Left hindlimb (tissue), 1 donor: ENCODE results near the gene NUDT16.

Experiments
- DNase-seq: peaks from one replicate; pipeline ENCODE4 v3.0.0-alpha.2; 2018

Gene NUDT16

GRCh38 chr3:131386429-131387165, 5.0 kb downstream of the NUDT16 start:
- DNase-seq = peak; percentile 57

GRCh38 chr3:131387796-131388489, 6.4 kb downstream of the NUDT16 start:
- no peak for DNase-seq

- DNase-seq = no peak
Measured at GRCh38 chr3:131388490-131388799, 6.9 kb downstream of the NUDT16 start.

GRCh38 chr3:131390331-131390730, 8.8 kb downstream of the NUDT16 start:
- DNase-seq = no peak

- DNase-seq = no peak
Measured at GRCh38 chr3:131393051-131393450, 11.5 kb downstream of the NUDT16 start.

GRCh38 chr3:131393868-131394267, 12.3 kb downstream of the NUDT16 start:
- no peak for DNase-seq

- DNase-seq = no peak
Measured at GRCh38 chr3:131394400-131394799, 12.8 kb downstream of the NUDT16 start.

GRCh38 chr3:131396170-131396569, 14.6 kb downstream of the NUDT16 start:
- DNase-seq = peak; percentile 58

GRCh38 chr3:131397889-131398288, 16.3 kb downstream of the NUDT16 start:
- no peak for DNase-seq

- DNase-seq = no peak
Measured at GRCh38 chr3:131401978-131402377, 20.4 kb downstream of the NUDT16 start.

GRCh38 chr3:131402391-131403039, 20.9 kb downstream of the NUDT16 start:
- DNase-seq = no peak

GRCh38 chr3:131403216-131403895, 21.8 kb downstream of the NUDT16 start:
- no peak for DNase-seq

- no peak for DNase-seq
Measured at GRCh38 chr3:131405411-131405810, 23.8 kb downstream of the NUDT16 start.

- no peak for DNase-seq
Measured at GRCh38 chr3:131406274-131406673, 24.7 kb downstream of the NUDT16 start.

- DNase-seq = no peak
Measured at GRCh38 chr3:131417751-131418150, 36.2 kb downstream of the NUDT16 start.

GRCh38 chr3:131421301-131421700, 39.7 kb downstream of the NUDT16 start:
- no peak for DNase-seq

GRCh38 chr3:131421957-131422498, 40.5 kb downstream of the NUDT16 start:
- no peak for DNase-seq

GRCh38 chr3:131427226-131427625, 45.7 kb downstream of the NUDT16 start:
- DNase-seq = no peak

GRCh38 chr3:131431754-131432153, 50.2 kb downstream of the NUDT16 start:
- no peak for DNase-seq

- DNase-seq = no peak
Measured at GRCh38 chr3:131432441-131432840, 50.9 kb downstream of the NUDT16 start.

GRCh38 chr3:131435000-131435399, 53.4 kb downstream of the NUDT16 start:
- no peak for DNase-seq
